Neuron (in vitro differentiated cells): ENCODE data around the gene BICDL2.
"Not testable (repeated sequence)": the region's sequence is repeated elsewhere in the genome, so short reads cannot be mapped to it uniquely, and the experiment has no call there.

ENCODE experiments used
- H2AFZ ChIP-seq: one replicate; pipeline ENCODE4 v1.6.1; 2013; ENCODE audit warnings: low read depth, mild to moderate bottlenecking, inconsistent platforms, low read length, moderate library complexity
- H3K27me3 ChIP-seq: one replicate; pipeline ENCODE4 v1.6.1; 2013; ENCODE audit warnings: low read length; ENCODE audit not compliant: insufficient read depth
- H3K36me3 ChIP-seq: one replicate; pipeline ENCODE4 v1.6.1; 2013; ENCODE audit warnings: low read length; ENCODE audit not compliant: insufficient read depth
- H3K4me1 ChIP-seq: one replicate; pipeline ENCODE4 v1.6.1; 2013; ENCODE audit warnings: low read length; ENCODE audit not compliant: insufficient read depth
- H3K4me3 ChIP-seq: 2 replicates; pipeline ENCODE4 v1.5.1; 2013; ENCODE audit warnings: mild to moderate bottlenecking, low read length, moderate library complexity
- H3K9me3 ChIP-seq: one replicate; pipeline ENCODE4 v1.6.1; 2013; ENCODE audit warnings: low read length

Gene BICDL2

GRCh38 chr16:3072576-3073263 lies 36.0 kb upstream of the BICDL2 start:
- not testable (repeated sequence) for H3K9me3 ChIP-seq, H3K4me1 ChIP-seq, H3K36me3 ChIP-seq

GRCh38 chr16:3072148-3072547 lies 35.4 kb upstream of the BICDL2 start:
- not testable (repeated sequence) for H3K4me3 ChIP-seq, H2AFZ ChIP-seq, H3K9me3 ChIP-seq, H3K4me1 ChIP-seq, H3K36me3 ChIP-seq
- H3K27me3 ChIP-seq: peaks cover 13% of the 10 kb centered on the region

More at GRCh38 chr16:3072576-3073263, 36.0 kb upstream of the BICDL2 start:
- H2AFZ ChIP-seq, H3K4me3 ChIP-seq: not testable (repeated sequence)
- peaks cover 15% of the 10 kb centered on the region for H3K27me3 ChIP-seq

- Histone ChIP-seq H2AFZ (no peak overlapping the region), H3K4me1 (no peaks in the 10 kb centered on the region), H3K4me3 (no peak overlapping the region), H3K9me3 (no peaks in the 10 kb centered on the region), H3K27me3 (peaks cover 12% of the 10 kb centered on the region), H3K36me3 (no peaks in the 10 kb centered on the region)
Measured at GRCh38 chr16:3071655-3072054, 34.9 kb upstream of the BICDL2 start.

- Histone ChIP-seq H3K9me3 (no peaks in the 10 kb centered on the region), H3K4me1 (no peaks in the 10 kb centered on the region), H2AFZ (no peak overlapping the region), H3K4me3 (no peak overlapping the region), H3K27me3 (peaks cover 7% of the 10 kb centered on the region), H3K36me3 (no peaks in the 10 kb centered on the region)
Measured at GRCh38 chr16:3070608-3071111, 33.9 kb upstream of the BICDL2 start.

- H3K9me3 ChIP-seq, H3K27me3 ChIP-seq, H3K4me1 ChIP-seq, H2AFZ ChIP-seq, H3K36me3 ChIP-seq, H3K4me3 ChIP-seq: not testable (repeated sequence)
Measured at GRCh38 chr16:3069146-3069545, 32.4 kb upstream of the BICDL2 start.

- Histone ChIP-seq H2AFZ (no peak overlapping the region), H3K27me3 (peaks cover 6% of the 10 kb centered on the region), H3K9me3 (peaks cover 3% of the 10 kb centered on the region), H3K4me3 (no peak overlapping the region), H3K36me3 (no peaks in the 10 kb centered on the region), H3K4me1 (no peaks in the 10 kb centered on the region)
Measured at GRCh38 chr16:3068487-3068886, 31.7 kb upstream of the BICDL2 start.

GRCh38 chr16:3066440-3066748 lies 29.6 kb upstream of the BICDL2 start:
- Histone ChIP-seq H3K9me3 (peaks cover 3% of the 10 kb centered on the region), H2AFZ (no peak overlapping the region), H3K4me3 (no peak overlapping the region), H3K36me3 (no peaks in the 10 kb centered on the region), H3K4me1 (no peaks in the 10 kb centered on the region), H3K27me3 (peaks cover 6% of the 10 kb centered on the region)

GRCh38 chr16:3065742-3066439 lies 29.1 kb upstream of the BICDL2 start:
- Histone ChIP-seq H3K27me3 (peaks cover 6% of the 10 kb centered on the region), H3K9me3 (peaks cover 3% of the 10 kb centered on the region), H2AFZ (no peak overlapping the region), H3K36me3 (no peaks in the 10 kb centered on the region), H3K4me1 (no peaks in the 10 kb centered on the region), H3K4me3 (no peak overlapping the region)

GRCh38 chr16:3065069-3065741 lies 28.5 kb upstream of the BICDL2 start, which contains the start of gene IL32:
Gene IL32 (plus strand): TSS chr16:3065640. CDS start chr16:3065812, 172 bp downstream.
- Histone ChIP-seq H2AFZ (no peak within 1 kb of the TSS), H3K36me3 (no peaks in the 10 kb centered on the region), H3K4me1 (no peaks in the 10 kb centered on the region), H3K9me3 (peaks cover 3% of the 10 kb centered on the region), H3K4me3 (no peak within 1 kb of the TSS), H3K27me3 (peaks cover 4% of the 10 kb centered on the region)

- H2AFZ ChIP-seq: no peak overlapping the region
- peaks cover 4% of the 10 kb centered on the region for H3K27me3 ChIP-seq
- H3K4me1 ChIP-seq: peaks cover 7% of the 10 kb centered on the region
- H3K4me3 ChIP-seq: no peak overlapping the region
- peaks cover 3% of the 10 kb centered on the region for H3K9me3 ChIP-seq
- H3K36me3 ChIP-seq: no peaks in the 10 kb centered on the region
Measured at GRCh38 chr16:3063625-3064386, 27.1 kb upstream of the BICDL2 start.

GRCh38 chr16:3062553-3062952 lies 25.8 kb upstream of the BICDL2 start:
- H3K4me1 ChIP-seq: peaks cover 7% of the 10 kb centered on the region
- no peak overlapping the region for H2AFZ ChIP-seq
- H3K9me3 ChIP-seq: peaks cover 3% of the 10 kb centered on the region
- no peaks in the 10 kb centered on the region for H3K36me3 ChIP-seq
- no peak overlapping the region for H3K4me3 ChIP-seq
- H3K27me3 ChIP-seq: peaks cover 2% of the 10 kb centered on the region

- Histone ChIP-seq H3K4me1 (peaks cover 7% of the 10 kb centered on the region), H3K27me3 (peaks cover 2% of the 10 kb centered on the region), H2AFZ (no peak overlapping the region), H3K4me3 (no peak overlapping the region), H3K36me3 (no peaks in the 10 kb centered on the region), H3K9me3 (peaks cover 3% of the 10 kb centered on the region)
Measured at GRCh38 chr16:3060339-3061127, 23.8 kb upstream of the BICDL2 start.
